ENCODE data around the gene MAGI2.

MAGI2 gene

DNA sequence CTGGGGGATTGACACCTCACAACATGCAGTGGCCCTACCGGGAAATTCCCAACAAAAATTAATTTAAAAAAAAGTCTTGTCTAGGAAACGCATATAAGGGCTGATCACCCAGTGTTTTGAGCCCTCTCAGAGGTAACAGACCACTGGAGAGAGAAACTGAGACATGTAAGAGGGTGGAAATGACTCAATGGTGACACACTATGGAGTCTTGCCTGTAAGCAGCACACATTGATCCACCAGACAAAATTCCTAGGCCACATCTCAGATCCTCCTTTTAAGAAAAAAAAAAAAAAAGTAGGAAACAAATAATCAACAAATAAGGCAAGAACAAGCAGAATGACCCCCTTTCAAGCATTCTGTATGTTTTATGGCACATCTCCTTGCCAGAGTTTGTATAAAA, 296.2 kb downstream of the MAGI2 start:
- H3K4me3 ChIP-seq (ENCODE audit: low read depth, low read length) = no peak overlapping the region
- TF ChIP-seq, protein P1, sequence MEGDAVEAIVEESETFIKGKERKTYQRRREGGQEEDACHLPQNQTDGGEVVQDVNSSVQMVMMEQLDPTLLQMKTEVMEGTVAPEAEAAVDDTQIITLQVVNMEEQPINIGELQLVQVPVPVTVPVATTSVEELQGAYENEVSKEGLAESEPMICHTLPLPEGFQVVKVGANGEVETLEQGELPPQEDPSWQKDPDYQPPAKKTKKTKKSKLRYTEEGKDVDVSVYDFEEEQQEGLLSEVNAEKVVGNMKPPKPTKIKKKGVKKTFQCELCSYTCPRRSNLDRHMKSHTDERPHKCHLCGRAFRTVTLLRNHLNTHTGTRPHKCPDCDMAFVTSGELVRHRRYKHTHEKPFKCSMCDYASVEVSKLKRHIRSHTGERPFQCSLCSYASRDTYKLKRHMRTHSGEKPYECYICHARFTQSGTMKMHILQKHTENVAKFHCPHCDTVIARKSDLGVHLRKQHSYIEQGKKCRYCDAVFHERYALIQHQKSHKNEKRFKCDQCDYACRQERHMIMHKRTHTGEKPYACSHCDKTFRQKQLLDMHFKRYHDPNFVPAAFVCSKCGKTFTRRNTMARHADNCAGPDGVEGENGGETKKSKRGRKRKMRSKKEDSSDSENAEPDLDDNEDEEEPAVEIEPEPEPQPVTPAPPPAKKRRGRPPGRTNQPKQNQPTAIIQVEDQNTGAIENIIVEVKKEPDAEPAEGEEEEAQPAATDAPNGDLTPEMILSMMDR (IDR thresholded peaks at IDR 0.05; ENCODE audit: low read depth, low read length) = no peak

DNA sequence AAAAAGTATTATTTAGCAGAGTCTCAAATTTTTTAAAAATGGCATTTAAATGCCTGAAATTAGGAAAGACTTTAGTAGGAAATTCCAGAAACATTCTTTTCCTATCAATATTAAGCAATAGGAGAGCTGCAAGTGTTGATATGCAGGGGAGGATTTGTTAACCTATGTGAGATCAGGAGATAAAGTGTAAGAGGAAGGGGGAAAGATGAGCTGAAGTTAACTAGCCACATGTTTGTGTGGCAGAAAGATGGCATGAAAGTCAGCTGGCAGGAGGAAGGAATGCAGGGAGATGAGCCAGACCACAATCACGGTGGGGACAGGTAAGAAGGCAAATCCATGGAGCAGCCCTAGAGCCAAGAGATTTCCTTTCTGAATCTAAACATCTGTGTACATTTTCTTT, 303.6 kb downstream of the MAGI2 start:
- TF ChIP-seq, protein P1 (IDR thresholded peaks at IDR 0.05; ENCODE audit: low read depth, low read length) = no peak
- no peak overlapping the region for H3K4me3 ChIP-seq (ENCODE audit: low read depth, low read length)

DNA sequence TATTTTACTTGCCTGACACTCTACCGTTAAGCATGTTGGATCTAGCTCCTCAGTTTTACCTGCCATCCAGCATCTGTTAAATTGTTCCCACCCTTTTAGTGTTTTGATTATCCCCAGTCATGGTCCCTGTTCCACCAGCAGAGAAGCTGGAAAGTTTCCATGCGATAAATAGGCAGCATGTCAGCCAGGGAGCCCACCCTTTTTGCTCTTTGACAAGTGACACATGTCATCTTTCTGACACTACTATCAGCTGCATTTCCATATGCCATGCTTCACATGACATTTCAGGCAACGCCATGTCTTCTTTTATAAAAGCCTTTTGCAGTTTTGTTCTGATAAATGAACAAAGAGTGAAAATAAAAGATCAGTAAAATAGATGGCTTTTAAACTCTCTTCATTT, 310.8 kb downstream of the MAGI2 start:
- TF ChIP-seq, protein P1 (IDR thresholded peaks at IDR 0.05; ENCODE audit: low read depth, low read length) = no peak
- no peak overlapping the region for H3K4me3 ChIP-seq (ENCODE audit: low read depth, low read length)

DNA sequence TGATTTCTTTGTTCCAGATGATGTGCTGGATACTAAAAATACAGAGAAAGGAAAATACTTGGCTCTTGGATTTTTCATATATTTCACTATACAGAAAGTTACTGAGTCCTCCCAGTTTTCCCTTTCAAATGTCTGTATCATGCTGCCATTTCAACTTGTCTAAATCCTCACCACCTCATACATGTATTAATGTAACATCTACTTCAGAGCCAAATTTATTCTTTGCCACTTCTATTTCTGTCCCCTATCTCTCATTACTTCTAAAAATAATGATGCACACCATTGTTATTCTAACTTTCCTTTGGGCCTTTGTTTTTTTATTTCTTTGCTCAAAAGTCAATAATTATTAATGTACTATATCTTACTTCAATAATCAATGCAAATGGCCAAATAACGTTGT, 312.2 kb downstream of the MAGI2 start:
- no peak overlapping the region for H3K4me3 ChIP-seq (ENCODE audit: low read depth, low read length)
- TF ChIP-seq, protein P1 (IDR thresholded peaks at IDR 0.05; ENCODE audit: low read depth, low read length) = no peak

DNA sequence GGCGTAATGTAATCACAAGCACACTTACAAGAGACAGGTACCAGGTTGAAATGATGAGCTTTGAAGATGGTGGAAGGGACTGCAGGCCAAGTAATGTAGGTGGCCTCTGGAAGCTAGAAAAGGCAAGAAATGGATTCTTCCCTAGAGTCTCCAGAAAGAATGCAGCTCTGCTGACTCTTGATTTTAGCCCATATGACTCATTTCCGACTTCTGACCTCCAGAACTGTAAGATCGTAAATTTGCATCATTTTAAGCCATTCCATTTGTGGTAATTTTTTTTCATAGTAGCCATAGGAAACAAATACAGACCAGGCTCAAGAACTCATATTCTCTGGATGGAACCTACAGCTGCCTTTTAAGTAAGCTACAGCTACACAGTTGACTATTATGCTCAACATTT, 315.5 kb downstream of the MAGI2 start:
- H3K4me3 ChIP-seq (ENCODE audit: low read depth, low read length) = no peak overlapping the region
- TF ChIP-seq, protein P1 (IDR thresholded peaks at IDR 0.05; ENCODE audit: low read depth, low read length) = no peak

DNA sequence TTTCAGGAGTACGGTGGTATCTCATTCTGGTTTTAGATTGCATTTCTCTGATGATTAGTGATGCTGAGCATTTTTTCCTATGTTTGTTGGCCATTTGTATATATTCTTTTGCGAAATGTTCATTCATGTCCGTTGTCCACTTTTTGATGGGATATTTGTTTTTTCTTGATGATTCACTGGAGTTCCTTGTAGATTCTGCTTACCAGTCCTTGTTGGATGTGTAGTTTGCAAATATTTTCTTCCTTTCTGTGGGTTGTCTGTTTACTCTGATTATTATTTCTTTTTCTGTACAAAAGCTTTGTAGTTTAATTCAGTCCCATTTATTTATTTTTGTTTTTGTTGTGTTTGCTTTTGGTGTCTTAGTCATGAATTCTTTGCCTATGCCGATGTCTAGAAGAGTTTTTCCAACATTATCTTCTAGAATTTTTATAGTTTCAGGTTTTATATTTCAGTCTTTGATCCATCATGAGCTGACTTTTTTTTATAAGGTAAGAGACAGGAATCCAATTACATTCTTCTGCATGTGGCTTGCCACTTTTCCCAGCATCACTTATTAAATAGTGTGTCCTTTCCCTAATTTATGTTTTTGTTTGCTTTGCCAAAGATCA, 320.5 kb downstream of the MAGI2 start:
- no peak overlapping the region for H3K4me3 ChIP-seq (ENCODE audit: low read depth, low read length)
- TF ChIP-seq, protein P1 (IDR thresholded peaks at IDR 0.05; ENCODE audit: low read depth, low read length) = no peak

DNA sequence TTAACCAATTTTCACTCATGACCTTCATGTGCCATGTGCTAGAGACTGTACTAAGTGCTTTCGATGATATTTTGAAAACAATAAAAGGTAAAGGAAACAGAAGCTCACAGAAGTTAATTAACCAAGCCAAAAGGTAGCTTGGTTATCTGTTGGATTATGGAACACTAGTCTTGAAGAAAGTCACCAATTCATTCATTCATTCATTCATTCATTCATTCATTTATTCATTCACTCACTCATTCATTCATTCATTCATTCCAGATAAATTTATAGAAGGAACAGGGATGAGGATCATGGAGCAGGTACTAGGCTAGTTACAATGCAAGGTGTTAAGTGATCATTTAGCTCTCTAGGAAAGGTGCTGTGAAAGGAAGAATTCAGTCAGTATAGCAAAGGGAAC, 322.8 kb downstream of the MAGI2 start:
- TF ChIP-seq, protein P1 (IDR thresholded peaks at IDR 0.05; ENCODE audit: low read depth, low read length) = no peak
- H3K4me3 ChIP-seq (ENCODE audit: low read depth, low read length) = no peak overlapping the region
